ENCODE measurements around the gene MRPL33.
A peak's percentile ranks its signal among the peaks of the same experiment; 100 is the strongest.

The MRPL33 gene

DNA sequence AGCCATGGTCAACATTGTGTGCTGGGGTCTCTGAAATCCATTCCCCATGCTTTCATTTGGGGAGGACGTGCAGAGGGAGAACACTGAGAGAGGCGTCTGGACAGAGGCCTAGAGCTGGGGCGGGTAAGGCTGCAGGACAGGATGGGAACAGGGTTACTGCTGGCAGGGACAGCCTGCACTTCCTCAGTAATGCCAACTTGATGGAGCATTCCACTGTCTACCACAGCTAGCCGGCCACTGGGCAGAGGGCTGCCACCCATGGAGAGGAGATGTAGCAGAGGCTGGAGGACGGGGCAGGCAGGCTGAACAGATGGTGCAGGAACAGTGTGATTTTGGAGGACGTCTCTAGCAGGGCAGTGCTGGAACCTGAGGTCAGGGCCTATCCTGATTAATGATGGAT is 29.3 kb downstream of the MRPL33 start:
- TF ChIP-seq, protein P1, sequence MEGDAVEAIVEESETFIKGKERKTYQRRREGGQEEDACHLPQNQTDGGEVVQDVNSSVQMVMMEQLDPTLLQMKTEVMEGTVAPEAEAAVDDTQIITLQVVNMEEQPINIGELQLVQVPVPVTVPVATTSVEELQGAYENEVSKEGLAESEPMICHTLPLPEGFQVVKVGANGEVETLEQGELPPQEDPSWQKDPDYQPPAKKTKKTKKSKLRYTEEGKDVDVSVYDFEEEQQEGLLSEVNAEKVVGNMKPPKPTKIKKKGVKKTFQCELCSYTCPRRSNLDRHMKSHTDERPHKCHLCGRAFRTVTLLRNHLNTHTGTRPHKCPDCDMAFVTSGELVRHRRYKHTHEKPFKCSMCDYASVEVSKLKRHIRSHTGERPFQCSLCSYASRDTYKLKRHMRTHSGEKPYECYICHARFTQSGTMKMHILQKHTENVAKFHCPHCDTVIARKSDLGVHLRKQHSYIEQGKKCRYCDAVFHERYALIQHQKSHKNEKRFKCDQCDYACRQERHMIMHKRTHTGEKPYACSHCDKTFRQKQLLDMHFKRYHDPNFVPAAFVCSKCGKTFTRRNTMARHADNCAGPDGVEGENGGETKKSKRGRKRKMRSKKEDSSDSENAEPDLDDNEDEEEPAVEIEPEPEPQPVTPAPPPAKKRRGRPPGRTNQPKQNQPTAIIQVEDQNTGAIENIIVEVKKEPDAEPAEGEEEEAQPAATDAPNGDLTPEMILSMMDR (IDR thresholded peaks at IDR 0.05), result no peak

DNA sequence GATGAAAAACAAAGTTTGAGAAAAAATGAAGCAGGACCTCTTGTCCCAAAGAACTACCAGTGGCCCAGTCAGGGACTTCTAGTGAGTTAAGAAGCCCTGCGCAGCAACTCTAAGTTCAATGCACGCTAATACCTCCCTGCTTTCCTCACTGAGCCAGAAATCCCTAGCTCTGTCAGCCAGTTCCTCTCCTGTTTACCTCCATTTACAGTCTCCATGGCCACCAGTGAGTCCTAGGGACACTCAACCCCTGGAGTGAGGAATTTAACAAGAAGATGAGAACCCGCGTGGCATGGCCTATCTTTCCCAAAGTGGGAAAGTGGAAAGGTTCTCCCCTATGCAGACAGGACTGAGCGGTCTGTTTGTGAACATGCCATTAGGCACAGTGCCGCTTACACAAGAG is 31.0 kb downstream of the MRPL33 start:
- TF ChIP-seq, protein P1 (IDR thresholded peaks at IDR 0.05), result no peak

- TF ChIP-seq, protein P1 (IDR thresholded peaks at IDR 0.05), result no peak
These were observed 31.5 kb downstream of the MRPL33 start for GRCh38 chr2:27803046-27803445.

DNA sequence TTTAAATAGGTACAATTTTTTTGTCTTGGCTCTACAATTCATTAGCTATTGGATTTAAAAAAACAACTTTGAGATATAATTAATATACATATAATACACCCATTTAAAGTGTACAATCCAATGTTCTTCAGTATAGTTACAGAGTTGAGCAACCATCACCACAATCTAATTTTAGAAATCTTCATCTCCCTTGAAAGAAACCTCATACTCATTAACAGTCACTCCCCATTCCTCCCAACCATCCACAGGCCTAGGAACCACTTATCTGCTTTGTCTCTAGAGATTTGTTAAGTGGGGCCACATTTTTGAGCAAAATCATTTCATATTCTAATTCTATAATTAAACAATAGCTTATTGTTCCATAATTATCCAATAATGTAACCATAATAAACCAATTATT is 32.6 kb downstream of the MRPL33 start:
- TF ChIP-seq, protein P1 (IDR thresholded peaks at IDR 0.05), result no peak

DNA sequence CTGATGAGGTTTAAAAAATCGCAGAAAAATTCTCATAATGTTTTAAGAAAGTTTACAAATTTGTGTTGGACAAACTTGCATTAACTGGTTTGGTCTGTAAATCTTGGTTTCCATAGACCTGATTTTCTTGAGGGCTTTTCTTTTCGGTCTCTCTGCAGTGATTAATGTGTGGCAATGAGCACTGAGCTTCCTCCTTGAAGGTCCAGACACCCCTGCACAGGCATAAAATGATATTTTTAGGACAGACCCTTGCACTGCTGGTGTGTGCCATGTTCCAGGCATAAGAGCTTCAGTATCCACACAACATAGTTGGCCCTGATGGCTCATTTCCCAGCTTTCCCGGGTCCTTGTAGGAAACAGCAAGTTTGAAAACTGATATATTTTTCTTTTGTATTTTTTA is 33.7 kb downstream of the MRPL33 start:
- TF ChIP-seq, protein P1 (IDR thresholded peaks at IDR 0.05), result no peak

- TF ChIP-seq, protein P1 (IDR thresholded peaks at IDR 0.05), result no peak
These were observed 35.0 kb downstream of the MRPL33 start for GRCh38 chr2:27806311-27807059.

GRCh38 chr2:27807476-27807875 is 36.0 kb downstream of the MRPL33 start:
- TF ChIP-seq, protein P1 (IDR thresholded peaks at IDR 0.05), result peak; percentile 56; the same call in 1 of the 2 replicates

DNA sequence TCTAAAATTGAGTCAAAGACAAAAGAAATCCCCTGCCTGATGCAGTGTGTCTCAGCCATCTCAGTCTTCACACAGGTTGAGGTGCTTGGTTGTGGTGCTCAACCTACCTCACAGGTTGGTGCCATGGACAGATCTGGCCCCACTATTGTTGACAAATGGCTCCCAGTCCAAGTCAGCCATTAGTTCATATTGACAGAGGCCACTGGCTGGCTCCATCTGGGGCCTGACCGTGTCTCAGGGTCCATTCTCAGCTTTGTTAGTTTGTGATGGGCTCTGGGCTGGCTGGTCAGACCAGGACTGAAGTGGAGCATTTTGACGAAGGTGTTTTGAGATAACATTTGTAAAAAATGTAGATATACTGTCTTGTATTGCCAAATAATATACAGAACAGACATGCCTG is 36.9 kb downstream of the MRPL33 start:
- TF ChIP-seq, protein P1 (IDR thresholded peaks at IDR 0.05), result no peak
